ENCODE measurements around the gene GLRA3. TPM values are rescaled to one million over a fixed set of nuclear protein-coding genes. Genes with fewer than 3 reads are reported as not detected.

Gene GLRA3
- total and polyA plus RNA-seq, 2 of the 8 experiments (the other 6 are each of a cell fraction or from before 2014, with no cell fraction given), result 0.02 TPM; not detected in 1

DNA sequence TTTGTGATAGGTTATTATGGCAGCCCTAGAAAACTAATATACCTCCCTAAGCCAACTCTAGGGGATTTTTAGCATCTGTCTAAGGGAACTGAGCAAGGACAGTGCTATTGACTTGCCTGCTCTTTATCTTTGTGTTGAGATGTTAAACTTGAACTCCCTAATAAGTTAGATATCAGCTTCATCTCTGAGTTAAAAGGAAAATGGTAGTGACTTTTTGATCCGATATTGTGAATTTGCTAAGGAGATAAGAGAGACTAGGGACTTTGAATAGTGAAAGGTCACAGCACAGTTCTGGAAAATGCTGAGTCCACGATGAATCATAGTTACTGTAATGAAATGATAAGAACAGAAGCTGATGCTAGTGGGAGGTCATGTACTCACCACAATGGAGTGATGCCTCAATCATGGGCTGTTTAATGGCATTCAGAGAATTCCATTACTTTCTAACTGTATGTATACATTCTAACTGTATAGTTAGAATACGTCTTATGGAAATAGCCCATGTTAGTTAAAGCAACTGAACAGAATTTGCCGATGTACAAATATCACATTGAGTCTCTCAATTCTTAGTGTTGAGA, 147.2 kb downstream of the GLRA3 start (continued):
- TF ChIP-seq JUN (IDR thresholded peaks at IDR 0.05; ENCODE audit: low read depth, low read length) (no peak), CTBP2 (IDR thresholded peaks at IDR 0.05; ENCODE audit: borderline replicate concordance, insufficient read depth, insufficient read length, low read length) (no peak), NRF1 (IDR thresholded peaks at IDR 0.05; ENCODE audit: low read depth, low read length) (no peak), SRF (IDR thresholded peaks at IDR 0.05; ENCODE audit: low read depth, low read length) (no peak)
- TF ChIP-seq, protein P1, sequence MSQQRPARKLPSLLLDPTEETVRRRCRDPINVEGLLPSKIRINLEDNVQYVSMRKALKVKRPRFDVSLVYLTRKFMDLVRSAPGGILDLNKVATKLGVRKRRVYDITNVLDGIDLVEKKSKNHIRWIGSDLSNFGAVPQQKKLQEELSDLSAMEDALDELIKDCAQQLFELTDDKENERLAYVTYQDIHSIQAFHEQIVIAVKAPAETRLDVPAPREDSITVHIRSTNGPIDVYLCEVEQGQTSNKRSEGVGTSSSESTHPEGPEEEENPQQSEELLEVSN (IDR thresholded peaks at IDR 0.05), result no peak
- TF ChIP-seq, protein P2, sequence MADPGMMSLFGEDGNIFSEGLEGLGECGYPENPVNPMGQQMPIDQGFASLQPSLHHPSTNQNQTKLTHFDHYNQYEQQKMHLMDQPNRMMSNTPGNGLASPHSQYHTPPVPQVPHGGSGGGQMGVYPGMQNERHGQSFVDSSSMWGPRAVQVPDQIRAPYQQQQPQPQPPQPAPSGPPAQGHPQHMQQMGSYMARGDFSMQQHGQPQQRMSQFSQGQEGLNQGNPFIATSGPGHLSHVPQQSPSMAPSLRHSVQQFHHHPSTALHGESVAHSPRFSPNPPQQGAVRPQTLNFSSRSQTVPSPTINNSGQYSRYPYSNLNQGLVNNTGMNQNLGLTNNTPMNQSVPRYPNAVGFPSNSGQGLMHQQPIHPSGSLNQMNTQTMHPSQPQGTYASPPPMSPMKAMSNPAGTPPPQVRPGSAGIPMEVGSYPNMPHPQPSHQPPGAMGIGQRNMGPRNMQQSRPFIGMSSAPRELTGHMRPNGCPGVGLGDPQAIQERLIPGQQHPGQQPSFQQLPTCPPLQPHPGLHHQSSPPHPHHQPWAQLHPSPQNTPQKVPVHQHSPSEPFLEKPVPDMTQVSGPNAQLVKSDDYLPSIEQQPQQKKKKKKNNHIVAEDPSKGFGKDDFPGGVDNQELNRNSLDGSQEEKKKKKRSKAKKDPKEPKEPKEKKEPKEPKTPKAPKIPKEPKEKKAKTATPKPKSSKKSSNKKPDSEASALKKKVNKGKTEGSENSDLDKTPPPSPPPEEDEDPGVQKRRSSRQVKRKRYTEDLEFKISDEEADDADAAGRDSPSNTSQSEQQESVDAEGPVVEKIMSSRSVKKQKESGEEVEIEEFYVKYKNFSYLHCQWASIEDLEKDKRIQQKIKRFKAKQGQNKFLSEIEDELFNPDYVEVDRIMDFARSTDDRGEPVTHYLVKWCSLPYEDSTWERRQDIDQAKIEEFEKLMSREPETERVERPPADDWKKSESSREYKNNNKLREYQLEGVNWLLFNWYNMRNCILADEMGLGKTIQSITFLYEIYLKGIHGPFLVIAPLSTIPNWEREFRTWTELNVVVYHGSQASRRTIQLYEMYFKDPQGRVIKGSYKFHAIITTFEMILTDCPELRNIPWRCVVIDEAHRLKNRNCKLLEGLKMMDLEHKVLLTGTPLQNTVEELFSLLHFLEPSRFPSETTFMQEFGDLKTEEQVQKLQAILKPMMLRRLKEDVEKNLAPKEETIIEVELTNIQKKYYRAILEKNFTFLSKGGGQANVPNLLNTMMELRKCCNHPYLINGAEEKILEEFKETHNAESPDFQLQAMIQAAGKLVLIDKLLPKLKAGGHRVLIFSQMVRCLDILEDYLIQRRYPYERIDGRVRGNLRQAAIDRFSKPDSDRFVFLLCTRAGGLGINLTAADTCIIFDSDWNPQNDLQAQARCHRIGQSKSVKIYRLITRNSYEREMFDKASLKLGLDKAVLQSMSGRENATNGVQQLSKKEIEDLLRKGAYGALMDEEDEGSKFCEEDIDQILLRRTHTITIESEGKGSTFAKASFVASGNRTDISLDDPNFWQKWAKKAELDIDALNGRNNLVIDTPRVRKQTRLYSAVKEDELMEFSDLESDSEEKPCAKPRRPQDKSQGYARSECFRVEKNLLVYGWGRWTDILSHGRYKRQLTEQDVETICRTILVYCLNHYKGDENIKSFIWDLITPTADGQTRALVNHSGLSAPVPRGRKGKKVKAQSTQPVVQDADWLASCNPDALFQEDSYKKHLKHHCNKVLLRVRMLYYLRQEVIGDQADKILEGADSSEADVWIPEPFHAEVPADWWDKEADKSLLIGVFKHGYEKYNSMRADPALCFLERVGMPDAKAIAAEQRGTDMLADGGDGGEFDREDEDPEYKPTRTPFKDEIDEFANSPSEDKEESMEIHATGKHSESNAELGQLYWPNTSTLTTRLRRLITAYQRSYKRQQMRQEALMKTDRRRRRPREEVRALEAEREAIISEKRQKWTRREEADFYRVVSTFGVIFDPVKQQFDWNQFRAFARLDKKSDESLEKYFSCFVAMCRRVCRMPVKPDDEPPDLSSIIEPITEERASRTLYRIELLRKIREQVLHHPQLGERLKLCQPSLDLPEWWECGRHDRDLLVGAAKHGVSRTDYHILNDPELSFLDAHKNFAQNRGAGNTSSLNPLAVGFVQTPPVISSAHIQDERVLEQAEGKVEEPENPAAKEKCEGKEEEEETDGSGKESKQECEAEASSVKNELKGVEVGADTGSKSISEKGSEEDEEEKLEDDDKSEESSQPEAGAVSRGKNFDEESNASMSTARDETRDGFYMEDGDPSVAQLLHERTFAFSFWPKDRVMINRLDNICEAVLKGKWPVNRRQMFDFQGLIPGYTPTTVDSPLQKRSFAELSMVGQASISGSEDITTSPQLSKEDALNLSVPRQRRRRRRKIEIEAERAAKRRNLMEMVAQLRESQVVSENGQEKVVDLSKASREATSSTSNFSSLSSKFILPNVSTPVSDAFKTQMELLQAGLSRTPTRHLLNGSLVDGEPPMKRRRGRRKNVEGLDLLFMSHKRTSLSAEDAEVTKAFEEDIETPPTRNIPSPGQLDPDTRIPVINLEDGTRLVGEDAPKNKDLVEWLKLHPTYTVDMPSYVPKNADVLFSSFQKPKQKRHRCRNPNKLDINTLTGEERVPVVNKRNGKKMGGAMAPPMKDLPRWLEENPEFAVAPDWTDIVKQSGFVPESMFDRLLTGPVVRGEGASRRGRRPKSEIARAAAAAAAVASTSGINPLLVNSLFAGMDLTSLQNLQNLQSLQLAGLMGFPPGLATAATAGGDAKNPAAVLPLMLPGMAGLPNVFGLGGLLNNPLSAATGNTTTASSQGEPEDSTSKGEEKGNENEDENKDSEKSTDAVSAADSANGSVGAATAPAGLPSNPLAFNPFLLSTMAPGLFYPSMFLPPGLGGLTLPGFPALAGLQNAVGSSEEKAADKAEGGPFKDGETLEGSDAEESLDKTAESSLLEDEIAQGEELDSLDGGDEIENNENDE (IDR thresholded peaks at IDR 0.05; ENCODE audit: insufficient replicate concordance, low read length), result no peak

Data from H1 (cell line).